Parathyroid adenoma (tissue), 2 donors: ENCODE measurements around the gene GRM1.

Experiments used
- H2AFZ ChIP-seq: fragments of 300-600 bp; sonication (generic); one replicate; pipeline ENCODE4 v1.7.0; 2017; ENCODE audit warnings: antibody characterized with exemption, mild to moderate bottlenecking
- H3K27ac ChIP-seq: fragments of 300-600 bp; sonication (generic); one replicate; pipeline ENCODE4 v1.7.0; 2017
- H3K27me3 ChIP-seq: fragments of 300-600 bp; sonication (generic); one replicate; pipeline ENCODE4 v1.7.0; 2017; ENCODE audit warnings: low read length; ENCODE audit not compliant: control insufficient read depth, insufficient read depth
- H3K36me3 ChIP-seq: fragments of 300-600 bp; sonication (generic); one replicate; pipeline ENCODE4 v1.7.0; 2017; ENCODE audit warnings: low read length; ENCODE audit not compliant: control insufficient read depth, insufficient read depth
- H3K4me1 ChIP-seq: fragments of 300-600 bp; sonication (generic); one replicate; pipeline ENCODE4 v1.7.0; 2017; ENCODE audit warnings: control low read depth
- H3K4me2 ChIP-seq: fragments of 300-600 bp; sonication (generic); one replicate; pipeline ENCODE4 v1.7.0; 2017; ENCODE audit warnings: low read length
- H3K4me3 ChIP-seq: fragments of 300-600 bp; sonication (generic); one replicate; pipeline ENCODE4 v1.7.0; 2017; ENCODE audit warnings: low read depth, low read length
- H3K79me2 ChIP-seq: fragments of 300-600 bp; sonication (generic); one replicate; pipeline ENCODE4 v1.7.0; 2017; ENCODE audit warnings: control low read depth
- H3K9ac ChIP-seq: fragments of 300-600 bp; sonication (generic); one replicate; pipeline ENCODE4 v1.7.0; 2017; ENCODE audit warnings: mild to moderate bottlenecking
- H3K9me3 ChIP-seq: fragments of 300-600 bp; sonication (generic); one replicate; pipeline ENCODE4 v1.7.0; 2017; ENCODE audit warnings: low read length; ENCODE audit not compliant: control insufficient read depth
- CTCF ChIP-seq: fragments of 300-600 bp; sonication (generic); IDR thresholded peaks from one replicate; pipeline ENCODE4 v1.7.0; 2017; ENCODE audit warnings: antibody characterized with exemption, mild to moderate bottlenecking
- donor health status: primary hyperparathyroidism.

Gene GRM1

GRCh38 chr6:146312608-146313007 is 283.7 kb downstream of the GRM1 start:
- H3K36me3 ChIP-seq, result no peaks in the 10 kb centered on the region
- no peak for TF ChIP-seq CTCF
- H3K4me1 ChIP-seq, result no peaks in the 10 kb centered on the region

GRCh38 chr6:146315381-146316174 is 286.7 kb downstream of the GRM1 start:
- Histone ChIP-seq H3K79me2 (no peaks in the 10 kb centered on the region), H3K4me3 (no peak overlapping the region), H3K9ac (no peak overlapping the region), H3K27me3 (no peaks in the 10 kb centered on the region), H3K4me2 (no peak overlapping the region), H3K27ac (no peak overlapping the region), H2AFZ (no peak overlapping the region), H3K9me3 (no peaks in the 10 kb centered on the region), H3K36me3 (no peaks in the 10 kb centered on the region), H3K4me1 (no peaks in the 10 kb centered on the region)
- TF ChIP-seq CTCF, result no peak

More at GRCh38 chr6:146312608-146313007, 283.7 kb downstream of the GRM1 start:
- H3K4me2 ChIP-seq, result no peak overlapping the region
- H3K4me3 ChIP-seq, result no peak overlapping the region
- H3K9me3 ChIP-seq, result no peaks in the 10 kb centered on the region
- no peaks in the 10 kb centered on the region for H3K27me3 ChIP-seq
- no peak overlapping the region for H3K27ac ChIP-seq
- H3K79me2 ChIP-seq, result no peaks in the 10 kb centered on the region
- H3K9ac ChIP-seq, result no peak overlapping the region
- H2AFZ ChIP-seq, result no peak overlapping the region

GRCh38 chr6:146316175-146316495 is 287.3 kb downstream of the GRM1 start:
- Histone ChIP-seq H3K36me3 (no peaks in the 10 kb centered on the region), H3K4me3 (no peak overlapping the region), H3K27me3 (no peaks in the 10 kb centered on the region), H3K27ac (no peak overlapping the region), H2AFZ (no peak overlapping the region), H3K9me3 (no peaks in the 10 kb centered on the region), H3K4me1 (no peaks in the 10 kb centered on the region), H3K4me2 (no peak overlapping the region), H3K79me2 (no peaks in the 10 kb centered on the region), H3K9ac (no peak overlapping the region)
- TF ChIP-seq CTCF, result no peak

GRCh38 chr6:146331013-146331412 is 302.2 kb downstream of the GRM1 start:
- H3K4me1 ChIP-seq, result no peaks in the 10 kb centered on the region
- H3K4me2 ChIP-seq, result no peak overlapping the region
- H3K36me3 ChIP-seq, result no peaks in the 10 kb centered on the region
- no peaks in the 10 kb centered on the region for H3K27me3 ChIP-seq
- no peak overlapping the region for H3K4me3 ChIP-seq
- H3K79me2 ChIP-seq, result no peaks in the 10 kb centered on the region
- H3K9me3 ChIP-seq, result no peaks in the 10 kb centered on the region
- H3K9ac ChIP-seq, result no peak overlapping the region
- no peak overlapping the region for H2AFZ ChIP-seq
- no peak overlapping the region for H3K27ac ChIP-seq
- no peak for TF ChIP-seq CTCF

- H3K36me3 ChIP-seq, result no peaks in the 10 kb centered on the region
- no peak for TF ChIP-seq CTCF
- H3K27me3 ChIP-seq, result no peaks in the 10 kb centered on the region
These were observed 306.5 kb downstream of the GRM1 start for GRCh38 chr6:146335336-146335735.

More at GRCh38 chr6:146335336-146335735, 306.5 kb downstream of the GRM1 start:
- Histone ChIP-seq H2AFZ (no peak overlapping the region), H3K79me2 (no peaks in the 10 kb centered on the region), H3K4me2 (no peak overlapping the region), H3K27ac (no peak overlapping the region), H3K9ac (no peak overlapping the region), H3K9me3 (no peaks in the 10 kb centered on the region), H3K4me3 (no peak overlapping the region), H3K4me1 (no peaks in the 10 kb centered on the region)
